NCI-H524 (cell line): Measurements from ENCODE around the gene GLRX.
"Not testable (repeated sequence)": the region's sequence is repeated elsewhere in the genome, so short reads cannot be mapped to it uniquely, and the experiment has no call there.

Experiments used
- DNase-seq, 2 experiments: peaks; one replicate each; lab custom pipeline; 2025; lab: John Stamatoyannopoulos, UW

The GLRX gene

GRCh38 chr5:95822542-95823181 lies at the start of gene GLRX:
GLRX (minus strand) TSS chr5:95822726; CDS start chr5:95822662, 64 bp downstream.
- peak; percentile 25 to 79 for DNase-seq

- DNase-seq, result no peak
Observed at GRCh38 chr5:95871146-95871806, 48.8 kb upstream of the GLRX start.

- DNase-seq, result no peak
Observed at GRCh38 chr5:95870105-95870672, 47.7 kb upstream of the GLRX start.

GRCh38 chr5:95869173-95869855 lies 46.8 kb upstream of the GLRX start:
- DNase-seq, result not testable (repeated sequence)

- no peak for DNase-seq
Observed at GRCh38 chr5:95868136-95868535, 45.6 kb upstream of the GLRX start.

- DNase-seq, result no peak
Observed at GRCh38 chr5:95866435-95867040, 44.0 kb upstream of the GLRX start.

- no peak for DNase-seq
Observed at GRCh38 chr5:95864944-95865504, 42.5 kb upstream of the GLRX start.

- no peak for DNase-seq
Observed at GRCh38 chr5:95864456-95864855, 41.9 kb upstream of the GLRX start.

- DNase-seq, result no peak
Observed at GRCh38 chr5:95863383-95863757, 40.8 kb upstream of the GLRX start.

GRCh38 chr5:95862671-95863382 lies 40.3 kb upstream of the GLRX start:
- no peak for DNase-seq

GRCh38 chr5:95861864-95862561 lies 39.5 kb upstream of the GLRX start:
- no peak for DNase-seq

- DNase-seq, result peak in 1 of 2 experiments; percentile 13
Observed at GRCh38 chr5:95861221-95861863, 38.8 kb upstream of the GLRX start.

- no peak for DNase-seq
Observed at GRCh38 chr5:95859661-95860060, 37.1 kb upstream of the GLRX start.

- peak; percentile 55 to 77 for DNase-seq
Observed at GRCh38 chr5:95858661-95859595, 36.4 kb upstream of the GLRX start.

- DNase-seq, result no peak
Observed at GRCh38 chr5:95858023-95858461, 35.5 kb upstream of the GLRX start.

- DNase-seq, result no peak
Observed at GRCh38 chr5:95857185-95857945, 34.8 kb upstream of the GLRX start.

GRCh38 chr5:95856501-95856981 lies 34.0 kb upstream of the GLRX start:
- DNase-seq, result no peak

GRCh38 chr5:95853490-95853889 lies 31.0 kb upstream of the GLRX start:
- no peak for DNase-seq
